GM23338 (cell line): ENCODE measurements around the gene TSPAN5.

Source experiments
- STAT1 ChIP-seq: IDR thresholded peaks from one replicate; pipeline ENCODE4 v1.6.1; 2016; ENCODE audit warnings: antibody characterized with exemption; ENCODE audit not compliant: unreplicated experiment
- TF ChIP-seq, protein P1 (sequence below), 2 experiments: fragments of 200-600 bp in 1 of 2; sonication (generic) in 1 of 2; conservative IDR thresholded peaks; 2 replicates each; pipeline versions ENCODE4 v1.5.1 to v1.6.1; 2016 to 2017; ENCODE audit warnings: antibody characterized with exemption in 2 of 2, low read depth in 2 of 2, mild to moderate bottlenecking in 2 of 2, moderate library complexity in 1 of 2

DNA sequence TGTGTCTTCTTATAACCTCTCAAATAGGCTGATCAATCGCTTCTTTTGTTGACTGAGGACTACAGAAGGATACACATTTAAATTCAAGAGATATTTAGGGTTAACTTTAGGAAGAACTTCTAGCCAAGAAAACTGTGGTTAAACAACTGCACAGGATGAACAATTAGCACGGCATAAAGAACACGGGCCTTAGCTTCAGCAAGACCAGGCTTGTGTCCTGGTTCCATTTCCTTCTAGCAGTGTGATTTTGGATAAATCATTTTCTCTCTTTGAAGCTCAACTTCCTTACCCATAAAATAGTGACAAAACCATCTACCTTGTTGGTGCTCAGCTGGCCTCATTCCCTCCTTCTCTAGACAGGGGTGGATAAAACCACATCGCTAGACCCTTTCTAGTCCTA, 117.6 kb downstream of the TSPAN5 start:
- TF ChIP-seq, protein P1, sequence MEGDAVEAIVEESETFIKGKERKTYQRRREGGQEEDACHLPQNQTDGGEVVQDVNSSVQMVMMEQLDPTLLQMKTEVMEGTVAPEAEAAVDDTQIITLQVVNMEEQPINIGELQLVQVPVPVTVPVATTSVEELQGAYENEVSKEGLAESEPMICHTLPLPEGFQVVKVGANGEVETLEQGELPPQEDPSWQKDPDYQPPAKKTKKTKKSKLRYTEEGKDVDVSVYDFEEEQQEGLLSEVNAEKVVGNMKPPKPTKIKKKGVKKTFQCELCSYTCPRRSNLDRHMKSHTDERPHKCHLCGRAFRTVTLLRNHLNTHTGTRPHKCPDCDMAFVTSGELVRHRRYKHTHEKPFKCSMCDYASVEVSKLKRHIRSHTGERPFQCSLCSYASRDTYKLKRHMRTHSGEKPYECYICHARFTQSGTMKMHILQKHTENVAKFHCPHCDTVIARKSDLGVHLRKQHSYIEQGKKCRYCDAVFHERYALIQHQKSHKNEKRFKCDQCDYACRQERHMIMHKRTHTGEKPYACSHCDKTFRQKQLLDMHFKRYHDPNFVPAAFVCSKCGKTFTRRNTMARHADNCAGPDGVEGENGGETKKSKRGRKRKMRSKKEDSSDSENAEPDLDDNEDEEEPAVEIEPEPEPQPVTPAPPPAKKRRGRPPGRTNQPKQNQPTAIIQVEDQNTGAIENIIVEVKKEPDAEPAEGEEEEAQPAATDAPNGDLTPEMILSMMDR (conservative IDR thresholded peaks at IDR 0.05; ENCODE audit: low read depth in 2 of 2) = no peak
- TF ChIP-seq STAT1 = no peak
